Tibial artery (tissue), 4 donors: ENCODE measurements around the gene ZNF428.
"Not testable (repeated sequence)": the region's sequence is repeated elsewhere in the genome, so short reads cannot be mapped to it uniquely, and the experiment has no call there.

Source experiments
- DNase-seq, 2 donors: peaks; one replicate each; pipeline ENCODE4 v3.0.0-alpha.2; 2019
- H3K27ac ChIP-seq, 2 donors: fragments of 200-600 bp; sonication (generic) in 1 of 2; 1 replicate in 1 of 2; 2 replicates in 1 of 2; pipeline ENCODE4 v1.5.1; 2018 to 2019; ENCODE audit warnings: mild to moderate bottlenecking in 1 of 2
- H3K27me3 ChIP-seq, 2 donors: fragments of 200-600 bp; sonication (generic) in 1 of 2; one replicate each; pipeline versions ENCODE4 v1.5.1 to v1.6.0; 2016 to 2019
- H3K36me3 ChIP-seq, 3 donors: fragments of 200-600 bp; sonication (generic) in 2 of 3; one replicate each; pipeline ENCODE4 v1.5.1; 2016 to 2019; ENCODE audit warnings: mild to moderate bottlenecking in 2 of 3
- H3K4me1 ChIP-seq, 4 donors: fragments of 200-600 bp; sonication (generic) in 2 of 4; 1 replicate in 3 of 4; 2 replicates in 1 of 4; pipeline ENCODE4 v1.5.1; 2016 to 2019
- H3K4me3 ChIP-seq, 2 donors: fragments of 200-600 bp; sonication (generic) in 1 of 2; 1 replicate in 1 of 2; 2 replicates in 1 of 2; pipeline ENCODE4 v1.5.1; 2018 to 2019; ENCODE audit warnings: mild to moderate bottlenecking in 2 of 2
- H3K9me3 ChIP-seq, 3 donors: fragments of 200-600 bp; sonication (generic) in 1 of 3; one replicate each; pipeline ENCODE4 v1.5.1; 2016 to 2019
- CTCF ChIP-seq, 2 experiments: fragments of 200-600 bp in 1 of 2; fragments of 450-650 bp in 1 of 2; IDR thresholded peaks; one replicate each; pipeline ENCODE4 v1.5.1; 2017 to 2019; ENCODE audit warnings: antibody characterized with exemption in 2 of 2, mild to moderate bottlenecking in 1 of 2, moderate library complexity in 1 of 2
- intact Hi-C: fragments of 100-400 bp; cut with DNase I; formaldehyde crosslinking; loops from one replicate; pipeline ENCODE4 v1.15.0; 2023; ENCODE audit warnings: low total_unique reads

ZNF428 gene

DNA sequence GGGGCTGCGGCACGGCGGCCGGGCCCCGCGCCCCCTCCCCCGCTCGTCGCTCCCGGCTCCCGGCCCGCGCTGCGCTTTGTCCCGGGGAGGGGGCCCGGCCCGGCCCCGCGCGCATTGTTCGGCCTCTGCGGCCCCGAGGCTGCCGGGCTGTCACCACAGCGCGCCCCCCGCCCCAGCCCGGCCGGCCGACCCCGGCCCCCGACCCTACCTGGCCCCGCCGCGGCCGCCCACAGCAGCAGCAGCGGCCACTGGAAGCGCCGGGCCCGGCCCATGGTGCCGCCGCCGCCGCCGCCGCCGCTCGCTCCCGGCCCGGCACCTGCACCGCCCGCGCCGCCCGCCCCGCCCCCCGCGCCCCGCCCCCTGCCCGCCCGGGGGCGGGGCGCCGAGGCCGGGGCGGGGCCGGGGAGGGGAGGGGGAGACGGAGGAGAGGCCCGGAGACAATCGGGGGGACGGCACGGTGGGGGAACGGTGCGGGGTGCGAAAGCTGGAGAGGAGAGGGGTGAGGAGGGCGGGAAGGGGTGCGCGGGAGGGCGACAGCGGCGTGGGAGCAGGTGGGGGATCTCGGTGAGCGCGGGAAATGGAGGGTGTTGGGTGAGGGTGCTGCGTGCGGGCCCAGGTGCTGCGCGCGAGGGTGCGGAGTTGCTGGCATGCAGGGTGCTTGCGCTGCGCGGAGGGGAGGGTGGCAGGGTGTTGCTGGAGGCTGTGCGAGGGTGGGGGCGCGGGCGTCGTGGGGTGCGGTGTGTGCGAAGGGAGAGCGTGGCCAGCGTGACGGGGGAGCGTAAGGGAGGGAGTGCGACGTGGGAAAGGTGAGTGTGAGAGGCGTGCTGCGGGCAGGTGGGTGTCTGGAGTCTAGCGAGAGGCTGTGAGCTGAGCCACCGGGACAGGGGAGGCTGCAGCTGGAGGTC lies 20.3 kb upstream of the ZNF428 start, which contains the start of gene CADM4:
Gene CADM4, minus strand, starts transcription at position 332 of the 905 bp plus-strand sequence. Its CDS starts 60 bp downstream, at position 272.
- H3K36me3 ChIP-seq: no peaks in the 10 kb centered on the region
- H3K27me3 ChIP-seq: peaks cover 0 to 58% of the 10 kb centered on the region in 2 donors
- no peaks in the 10 kb centered on the region for H3K9me3 ChIP-seq
- peaks cover 0 to 16% (median 11%) of the 10 kb centered on the region in 4 donors for H3K4me1 ChIP-seq
- no peak for DNase-seq
- no peak within 1 kb of the TSS for H3K27ac ChIP-seq
- peak within 1 kb of the TSS; percentile 36 to 50 for H3K4me3 ChIP-seq
- intact Hi-C loops: no loop called here
- TF ChIP-seq CTCF (IDR thresholded peaks at IDR 0.05): no peak

- intact Hi-C loops: no loop called here
- Histone ChIP-seq H3K27me3 (peaks cover 0 to 66% of the 10 kb centered on the region in 2 donors), H3K9me3 (no peaks in the 10 kb centered on the region), H3K27ac (no peak overlapping the region), H3K4me3 (peak overlapping the region; percentile 20 to 36), H3K36me3 (no peaks in the 10 kb centered on the region), H3K4me1 (peaks cover 0 to 16% (median 11%) of the 10 kb centered on the region in 4 donors)
- TF ChIP-seq CTCF (IDR thresholded peaks at IDR 0.05): no peak
- DNase-seq: no peak
These were observed 19.6 kb upstream of the ZNF428 start for GRCh38 chr19:43638995-43639518.

DNA sequence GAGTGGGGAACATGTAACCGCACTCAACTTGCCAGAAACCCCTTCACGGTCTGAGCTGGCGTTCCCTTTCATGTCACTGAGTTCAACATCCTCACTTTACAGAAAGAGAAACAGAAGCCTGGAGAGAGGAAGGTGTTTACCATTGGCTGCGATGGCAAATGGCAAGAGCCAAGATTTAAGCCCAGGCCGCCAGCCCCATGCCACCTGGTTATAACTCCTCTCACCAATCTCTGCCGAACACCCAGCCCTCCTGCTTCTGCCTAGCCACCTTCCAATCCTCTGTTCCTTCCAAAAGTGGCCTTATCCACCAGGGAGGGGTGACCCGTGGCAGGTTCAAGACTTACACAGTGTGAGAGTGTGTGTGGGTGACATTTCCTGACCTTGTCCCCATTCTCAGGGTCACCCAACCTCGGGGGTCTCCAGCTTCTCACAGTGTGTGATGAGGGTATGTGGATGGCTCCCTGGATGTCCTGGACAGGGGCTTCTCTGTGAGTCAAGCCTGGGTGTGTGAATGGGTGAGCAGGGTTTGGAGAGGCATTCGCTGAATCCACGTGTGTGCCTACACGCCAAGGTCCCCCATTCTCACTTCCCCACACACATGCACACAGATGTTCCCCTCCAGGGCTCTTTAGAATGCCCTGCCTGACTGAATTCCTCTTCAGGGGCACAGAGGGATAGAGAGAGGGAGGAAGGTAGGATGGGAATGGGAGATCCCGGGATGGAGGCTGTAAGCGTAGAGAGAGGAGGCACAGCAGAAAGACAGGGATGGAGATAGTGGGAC lies 19.0 kb upstream of the ZNF428 start:
- H3K27ac ChIP-seq: no peak overlapping the region
- H3K9me3 ChIP-seq: no peaks in the 10 kb centered on the region
- no peak for DNase-seq
- H3K27me3 ChIP-seq: peaks cover 0 to 67% of the 10 kb centered on the region in 2 donors
- peaks cover 0 to 16% (median 11%) of the 10 kb centered on the region in 4 donors for H3K4me1 ChIP-seq
- no peak for TF ChIP-seq CTCF (IDR thresholded peaks at IDR 0.05)
- intact Hi-C loops: no loop called here
- no peak overlapping the region for H3K4me3 ChIP-seq
- no peaks in the 10 kb centered on the region for H3K36me3 ChIP-seq

GRCh38 chr19:43636121-43636683 lies 16.8 kb upstream of the ZNF428 start:
- H3K27ac ChIP-seq: no peak overlapping the region
- no peak for TF ChIP-seq CTCF (IDR thresholded peaks at IDR 0.05)
- H3K4me1 ChIP-seq: peaks cover 0 to 16% (median 11%) of the 10 kb centered on the region in 4 donors
- intact Hi-C loops: no loop called here
- peaks cover 0 to 59% of the 10 kb centered on the region in 2 donors for H3K27me3 ChIP-seq
- no peak overlapping the region for H3K4me3 ChIP-seq
- no peaks in the 10 kb centered on the region for H3K36me3 ChIP-seq
- DNase-seq: no peak
- no peaks in the 10 kb centered on the region for H3K9me3 ChIP-seq

- peaks cover 0 to 16% (median 10%) of the 10 kb centered on the region in 4 donors for H3K4me1 ChIP-seq
- H3K27me3 ChIP-seq: peaks cover 0 to 52% of the 10 kb centered on the region in 2 donors
- H3K4me3 ChIP-seq, H3K27ac ChIP-seq, H3K36me3 ChIP-seq, DNase-seq, H3K9me3 ChIP-seq, intact Hi-C loops: not testable (repeated sequence)
These were observed 16.1 kb upstream of the ZNF428 start for GRCh38 chr19:43635561-43635940.
